Activated CD4-positive, alpha-beta T cell treated with anti-CD3 and anti-CD28 coated beads, Interleukin-2, amount 10 ng/mL, durations not matched to agents 7 days and 5 days (primary cell): ENCODE measurements around the gene FBXL15. TPM values are rescaled to one million over a fixed set of nuclear protein-coding genes. Genes with fewer than 3 reads are reported as not detected.

Experiments
- CTCF ChIA-PET: fragments of 350-600 bp; sonication (Branson Sonifier 250); formaldehyde crosslinking; loops from one replicate; lab custom pipeline; 2021; ENCODE audit warnings: antibody characterized with exemption; lab: Charles Lee
- POLR2A ChIA-PET: fragments of 350-600 bp; sonication (Branson Sonifier 250); formaldehyde crosslinking; loops from one replicate; lab custom pipeline; 2021; ENCODE audit warnings: antibody characterized with exemption; lab: Charles Lee
- DNase-seq: peaks from one replicate; pipeline ENCODE4 v3.0.0-alpha.2; 2020
- H3K27ac Mint-ChIP-seq: one replicate; pipeline ENCODE4 v1.8.0; 2021; ENCODE audit warnings: mild to moderate bottlenecking, moderate library complexity, mixed read lengths
- H3K27me3 Mint-ChIP-seq: one replicate; pipeline ENCODE4 v1.8.0; 2021; ENCODE audit warnings: mixed read lengths
- H3K36me3 Mint-ChIP-seq: one replicate; pipeline ENCODE4 v1.8.0; 2021; ENCODE audit warnings: low read depth, mixed read lengths
- H3K4me1 Mint-ChIP-seq: one replicate; pipeline ENCODE4 v1.8.0; 2021; ENCODE audit warnings: mixed read lengths
- H3K4me3 Mint-ChIP-seq: one replicate; pipeline ENCODE4 v1.8.0; 2021; ENCODE audit warnings: mild to moderate bottlenecking, moderate library complexity, mixed read lengths
- H3K9me3 Mint-ChIP-seq: one replicate; pipeline ENCODE4 v1.8.0; 2021; ENCODE audit warnings: mixed read lengths
- total RNA-seq, 2 experiments: library from RNA; stranded (reverse); gene quantifications; one replicate each; pipeline ENCODE4 v1.2.3, GENCODE V29; 2021

Gene FBXL15
- total RNA-seq, 2 experiments from 2014 or later, result 8.7 to 11.2 TPM

- CTCF ChIA-PET, result interaction anchor here (0.6 to 9.2 kb wide), 31 partner anchors 11 to 287 kb away, joined by 3 to 118 read pairs (median 5); partner anchors contain the start of genes CUEDC2, FBXL15 and NOLC1
- H3K36me3 Mint-ChIP-seq, result peaks cover 32% of the 10 kb centered on the region
- POLR2A ChIA-PET, result no interaction called here
- peak overlapping the region; percentile 62 for H3K4me3 Mint-ChIP-seq
- H3K4me1 Mint-ChIP-seq, result peaks cover 41% of the 10 kb centered on the region
- peak overlapping the region; percentile 76 for H3K27ac Mint-ChIP-seq
- DNase-seq, result no peak
- no peaks in the 10 kb centered on the region for H3K9me3 Mint-ChIP-seq
- H3K27me3 Mint-ChIP-seq, result no peaks in the 10 kb centered on the region
These were observed 20.6 kb upstream of the FBXL15 start for GRCh38 chr10:102400076-102400475.

- Mint-ChIP-seq H3K36me3 (peaks cover 29% of the 10 kb centered on the region), H3K27me3 (no peaks in the 10 kb centered on the region), H3K4me3 (no peak overlapping the region), H3K4me1 (peaks cover 39% of the 10 kb centered on the region), H3K27ac (peak overlapping the region; percentile 68), H3K9me3 (no peaks in the 10 kb centered on the region)
- CTCF ChIA-PET, result interaction anchor here (0.6 to 9.2 kb wide), 16 partner anchors 11 to 287 kb away, joined by 3 to 118 read pairs (median 7); partner anchors contain the start of genes FBXL15 and NOLC1
- DNase-seq, result no peak
- POLR2A ChIA-PET, result no interaction called here
These were observed 19.9 kb upstream of the FBXL15 start for GRCh38 chr10:102400598-102401341.

GRCh38 chr10:102401342-102401654 lies 19.3 kb upstream of the FBXL15 start:
- H3K27me3 Mint-ChIP-seq, result no peaks in the 10 kb centered on the region
- CTCF ChIA-PET, result interaction anchor here (0.5 to 9.2 kb wide), 3 partner anchors 130 to 170 kb away, joined by 3 to 118 read pairs (median 51); no protein-coding TSS in a partner anchor
- H3K4me3 Mint-ChIP-seq, result no peak overlapping the region
- peaks cover 25% of the 10 kb centered on the region for H3K36me3 Mint-ChIP-seq
- H3K9me3 Mint-ChIP-seq, result no peaks in the 10 kb centered on the region
- DNase-seq, result no peak
- POLR2A ChIA-PET, result no interaction called here
- H3K4me1 Mint-ChIP-seq, result peaks cover 35% of the 10 kb centered on the region
- H3K27ac Mint-ChIP-seq, result no peak overlapping the region

GRCh38 chr10:102401735-102402511 lies 18.7 kb upstream of the FBXL15 start:
- Mint-ChIP-seq H3K27ac (no peak overlapping the region), H3K4me3 (no peak overlapping the region), H3K27me3 (no peaks in the 10 kb centered on the region), H3K4me1 (peaks cover 28% of the 10 kb centered on the region), H3K36me3 (peaks cover 25% of the 10 kb centered on the region), H3K9me3 (no peaks in the 10 kb centered on the region)
- ChIA-PET CTCF (interaction anchor here (0.5 to 6.5 kb wide), 5 partner anchors 8 to 233 kb away, joined by 3 to 51 read pairs (median 6); no protein-coding TSS in a partner anchor), POLR2A (no interaction called here)
- DNase-seq, result no peak

- Mint-ChIP-seq H3K27ac (no peak overlapping the region), H3K4me3 (no peak overlapping the region), H3K27me3 (no peaks in the 10 kb centered on the region), H3K36me3 (peaks cover 24% of the 10 kb centered on the region), H3K4me1 (peaks cover 23% of the 10 kb centered on the region), H3K9me3 (no peaks in the 10 kb centered on the region)
- CTCF ChIA-PET, result interaction anchor here (1.2 to 6.5 kb wide), 6 partner anchors 9 to 233 kb away, joined by 3 to 51 read pairs (median 7); partner anchors contain the start of genes C10orf95 and CUEDC2
- POLR2A ChIA-PET, result no interaction called here
- DNase-seq, result no peak
These were observed 18.1 kb upstream of the FBXL15 start for GRCh38 chr10:102402512-102402896.

- Mint-ChIP-seq H3K36me3 (peaks cover 18% of the 10 kb centered on the region), H3K27me3 (peaks cover under 1% of the 10 kb centered on the region), H3K4me1 (peaks cover 18% of the 10 kb centered on the region), H3K27ac (no peak overlapping the region), H3K9me3 (no peaks in the 10 kb centered on the region), H3K4me3 (no peak overlapping the region)
- POLR2A ChIA-PET, result no interaction called here
- DNase-seq, result no peak
- CTCF ChIA-PET, result interaction anchor here (0.6 to 6.5 kb wide), 15 partner anchors 9 to 234 kb away, joined by 3 to 51 read pairs (median 4); partner anchors contain the start of genes C10orf95, CUEDC2 and FBXL15
These were observed 17.5 kb upstream of the FBXL15 start for GRCh38 chr10:102403115-102403514.

GRCh38 chr10:102404361-102405107 lies 16.1 kb upstream of the FBXL15 start:
- POLR2A ChIA-PET, result interaction anchor here (0.6 kb wide), 1 partner anchor 288 kb away, joined by 3 read pairs; no protein-coding TSS in a partner anchor
- peaks cover 13% of the 10 kb centered on the region for H3K4me1 Mint-ChIP-seq
- DNase-seq, result no peak
- no peaks in the 10 kb centered on the region for H3K9me3 Mint-ChIP-seq
- peaks cover 6% of the 10 kb centered on the region for H3K27me3 Mint-ChIP-seq
- CTCF ChIA-PET, result interaction anchor here (1.0 to 6.5 kb wide), 10 partner anchors 9 to 235 kb away, joined by 3 to 51 read pairs (median 4); partner anchors contain the start of genes FBXL15 and NFKB2
- no peak overlapping the region for H3K4me3 Mint-ChIP-seq
- no peak overlapping the region for H3K27ac Mint-ChIP-seq
- peaks cover 13% of the 10 kb centered on the region for H3K36me3 Mint-ChIP-seq

GRCh38 chr10:102405108-102405571 lies 15.5 kb upstream of the FBXL15 start:
- Mint-ChIP-seq H3K27ac (no peak overlapping the region), H3K36me3 (peaks cover 10% of the 10 kb centered on the region), H3K9me3 (no peaks in the 10 kb centered on the region), H3K4me1 (peaks cover 14% of the 10 kb centered on the region), H3K27me3 (peaks cover 12% of the 10 kb centered on the region), H3K4me3 (no peak overlapping the region)
- DNase-seq, result no peak
- POLR2A ChIA-PET, result no interaction called here
- CTCF ChIA-PET, result interaction anchor here (0.6 to 6.5 kb wide), 8 partner anchors 9 to 235 kb away, joined by 3 to 51 read pairs (median 4); partner anchors contain the start of genes FBXL15 and NFKB2

GRCh38 chr10:102405632-102406031 lies 15.0 kb upstream of the FBXL15 start:
- no peak for DNase-seq
- no peak overlapping the region for H3K27ac Mint-ChIP-seq
- H3K27me3 Mint-ChIP-seq, result peaks cover 13% of the 10 kb centered on the region
- H3K4me3 Mint-ChIP-seq, result no peak overlapping the region
- ChIA-PET POLR2A (no interaction called here), CTCF (interaction anchor here (0.6 to 6.5 kb wide), 6 partner anchors 10 to 175 kb away, joined by 3 to 51 read pairs (median 18); partner anchors contain the start of genes FBXL15 and NFKB2)
- peaks cover 5% of the 10 kb centered on the region for H3K36me3 Mint-ChIP-seq
- no peaks in the 10 kb centered on the region for H3K9me3 Mint-ChIP-seq
- peaks cover 13% of the 10 kb centered on the region for H3K4me1 Mint-ChIP-seq

- no peak for DNase-seq
- POLR2A ChIA-PET, result no interaction called here
- H3K4me3 Mint-ChIP-seq, result no peak overlapping the region
These were observed 13.8 kb upstream of the FBXL15 start for GRCh38 chr10:102406815-102407214.

GRCh38 chr10:102407425-102408130 lies 13.1 kb upstream of the FBXL15 start:
- H3K27me3 Mint-ChIP-seq, result peaks cover 23% of the 10 kb centered on the region
- CTCF ChIA-PET, result interaction anchor here (0.6 to 6.5 kb wide), 5 partner anchors 12 to 262 kb away, joined by 3 to 51 read pairs (median 31); partner anchors contain the start of genes FBXL15 and NFKB2
- no peak overlapping the region for H3K4me3 Mint-ChIP-seq
- POLR2A ChIA-PET, result no interaction called here
- H3K9me3 Mint-ChIP-seq, result no peaks in the 10 kb centered on the region
- H3K36me3 Mint-ChIP-seq, result peaks cover 2% of the 10 kb centered on the region
- no peak overlapping the region for H3K27ac Mint-ChIP-seq
- no peak for DNase-seq
- peaks cover 23% of the 10 kb centered on the region for H3K4me1 Mint-ChIP-seq

More at GRCh38 chr10:102406815-102407214, 13.8 kb upstream of the FBXL15 start:
- peaks cover 2% of the 10 kb centered on the region for H3K36me3 Mint-ChIP-seq
- CTCF ChIA-PET, result interaction anchor here (4.6 to 6.5 kb wide), 3 partner anchors 11 to 176 kb away, joined by 31 to 51 read pairs (median 39); partner anchors contain the start of genes FBXL15 and NFKB2
- H3K27me3 Mint-ChIP-seq, result peaks cover 23% of the 10 kb centered on the region
- H3K27ac Mint-ChIP-seq, result no peak overlapping the region
- H3K9me3 Mint-ChIP-seq, result no peaks in the 10 kb centered on the region
- peaks cover 22% of the 10 kb centered on the region for H3K4me1 Mint-ChIP-seq
